ENCODE data around the gene FSCN2. TPM values are rescaled to one million over a fixed set of nuclear protein-coding genes. Genes with fewer than 3 reads are reported as not detected.

Gene FSCN2
- total RNA-seq, 2 experiments from 2014 or later = not detected

DNA sequence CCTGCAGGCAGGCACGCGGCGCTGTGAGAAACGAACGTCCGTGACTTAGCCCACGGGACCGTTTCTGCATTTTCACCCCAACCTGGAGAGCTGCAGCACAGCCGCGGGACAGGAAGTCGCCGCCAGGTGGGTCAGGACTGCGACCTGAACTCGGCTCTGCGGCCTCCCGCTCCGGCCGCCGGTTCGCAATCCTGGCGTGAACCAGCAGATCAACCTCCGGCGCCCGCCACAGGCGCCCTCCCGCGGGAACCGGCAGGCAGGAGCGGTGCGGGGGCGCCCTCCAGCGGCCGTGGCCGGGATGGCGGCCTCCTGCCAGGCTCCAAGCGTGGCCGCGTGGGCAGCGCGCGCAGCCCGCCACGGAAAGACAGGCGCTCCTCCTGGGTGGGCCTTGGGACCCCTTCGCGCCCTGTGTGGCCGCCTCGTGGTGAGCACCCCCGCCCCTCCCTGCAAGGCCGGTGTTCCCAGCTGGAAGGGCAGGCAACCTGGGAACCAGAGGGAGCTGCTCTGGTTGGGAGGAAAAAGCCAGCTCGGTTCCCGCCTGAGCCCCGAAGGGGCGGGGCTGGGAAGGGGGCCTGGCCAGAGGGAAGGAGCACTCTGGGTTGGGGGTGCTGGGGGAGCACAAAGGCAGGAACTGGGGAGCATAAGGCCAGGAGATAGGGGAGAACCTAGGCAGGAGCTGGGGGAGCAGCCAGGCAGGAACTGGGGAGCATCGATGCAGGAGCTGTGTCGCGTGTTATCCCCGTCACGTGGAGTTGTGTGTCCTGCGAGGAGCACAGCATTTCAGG lies 43.8 kb upstream of the FSCN2 start:
- Mint-ChIP-seq H3K4me3 (peak overlapping the region; percentile 18), H3K9me3 (no peaks in the 10 kb centered on the region), H3K27me3 (ENCODE audit: low read depth) (peaks cover 21% of the 10 kb centered on the region), H3K36me3 (ENCODE audit: low read depth) (no peaks in the 10 kb centered on the region), H3K27ac (no peak overlapping the region), H3K4me1 (ENCODE audit: low read depth) (peaks cover 20% of the 10 kb centered on the region)
- peak; percentile 88 for DNase-seq
- CTCF ChIA-PET = interaction anchor here (0.6 to 1.9 kb wide), 40 partner anchors 9 to 341 kb away, joined by 3 to 27 read pairs (median 4); partner anchors contain the start of genes BAHCC1, CEP131, NDUFAF8 and SLC38A10
- intact Hi-C loops (cut with micrococcal nuclease) = loop anchor here (1.0 to 10.0 kb wide), 7 partner anchors 87 to 450 kb away; partner anchors contain the start of genes BAHCC1, BAIAP2, NDUFAF8 and SLC38A10

DNA sequence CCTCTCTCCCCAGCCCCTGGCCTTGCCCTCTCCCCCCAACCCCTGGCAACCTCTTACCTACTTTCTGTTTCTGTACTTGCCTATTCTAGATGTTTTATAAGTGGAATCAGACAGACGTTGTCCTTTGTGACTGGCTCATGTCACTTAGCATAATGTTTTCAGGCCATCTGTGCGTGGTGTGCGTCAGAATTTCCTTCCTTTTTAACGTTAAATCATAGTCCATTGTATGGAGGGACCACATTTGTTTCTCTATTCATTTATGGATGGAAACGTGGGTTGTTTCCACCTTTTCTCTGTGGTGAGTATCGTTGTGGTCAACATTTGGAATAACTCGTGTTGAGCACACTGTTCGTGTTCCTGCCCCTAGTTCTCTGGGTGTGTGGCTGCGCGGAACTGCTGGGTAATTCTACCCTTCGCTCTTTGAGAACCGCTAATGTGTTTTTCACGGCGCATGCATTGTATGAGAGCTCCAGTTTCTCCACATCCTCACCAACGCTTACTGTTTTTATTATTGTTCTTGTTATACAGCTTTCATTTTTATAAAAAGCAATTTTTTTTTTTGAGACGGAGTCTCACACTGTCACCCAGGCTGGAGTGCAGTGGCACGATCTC lies 41.9 kb upstream of the FSCN2 start:
- H3K9me3 Mint-ChIP-seq = no peaks in the 10 kb centered on the region
- intact Hi-C loops (cut with micrococcal nuclease) = loop anchor here (10.0 kb wide), 1 partner anchor 452 kb away; the partner anchor contains the start of gene BAIAP2

DNA sequence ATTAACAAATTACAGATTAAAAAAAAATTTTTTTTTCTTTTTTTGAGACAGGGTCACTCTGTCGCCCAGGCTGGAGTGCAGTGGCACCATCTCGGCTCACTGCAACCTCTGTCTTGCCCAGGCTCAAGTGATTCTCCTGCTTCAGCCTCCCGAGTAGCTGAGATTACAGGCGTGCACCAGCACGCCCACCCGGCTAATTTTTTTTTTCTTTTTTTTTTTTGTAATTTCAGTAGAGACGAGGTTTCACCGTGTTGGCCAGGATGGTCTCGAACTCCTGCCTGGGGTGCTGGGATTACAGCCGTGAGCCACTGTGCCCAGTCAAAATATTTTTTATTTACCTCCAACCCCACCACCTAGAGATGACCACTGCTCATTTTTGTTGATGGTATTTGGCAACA lies 41.1 kb upstream of the FSCN2 start:
- H3K9me3 Mint-ChIP-seq = no peaks in the 10 kb centered on the region
- no peaks in the 10 kb centered on the region for H3K36me3 Mint-ChIP-seq (ENCODE audit: low read depth)
- intact Hi-C loops (cut with micrococcal nuclease) = loop anchor here (1.0 to 10.0 kb wide), 2 partner anchors 66 to 452 kb away; partner anchors contain the start of gene BAIAP2
- H3K27ac Mint-ChIP-seq = no peak overlapping the region
- H3K27me3 Mint-ChIP-seq (ENCODE audit: low read depth) = peaks cover 10% of the 10 kb centered on the region
- DNase-seq = no peak
- CTCF ChIA-PET = no interaction called here
- H3K4me1 Mint-ChIP-seq (ENCODE audit: low read depth) = peaks cover 15% of the 10 kb centered on the region
- H3K4me3 Mint-ChIP-seq = peak overlapping the region; percentile 59

More for the DNA sequence above, 41.9 kb upstream of the FSCN2 start:
- Mint-ChIP-seq H3K27me3 (ENCODE audit: low read depth) (peaks cover 15% of the 10 kb centered on the region), H3K27ac (no peak overlapping the region), H3K4me1 (ENCODE audit: low read depth) (peaks cover 20% of the 10 kb centered on the region), H3K36me3 (ENCODE audit: low read depth) (no peaks in the 10 kb centered on the region), H3K4me3 (no peak overlapping the region)
- CTCF ChIA-PET = interaction anchor here (0.6 kb wide), 1 partner anchor 234 kb away, joined by 3 read pairs; no protein-coding TSS in a partner anchor
- DNase-seq = no peak

DNA sequence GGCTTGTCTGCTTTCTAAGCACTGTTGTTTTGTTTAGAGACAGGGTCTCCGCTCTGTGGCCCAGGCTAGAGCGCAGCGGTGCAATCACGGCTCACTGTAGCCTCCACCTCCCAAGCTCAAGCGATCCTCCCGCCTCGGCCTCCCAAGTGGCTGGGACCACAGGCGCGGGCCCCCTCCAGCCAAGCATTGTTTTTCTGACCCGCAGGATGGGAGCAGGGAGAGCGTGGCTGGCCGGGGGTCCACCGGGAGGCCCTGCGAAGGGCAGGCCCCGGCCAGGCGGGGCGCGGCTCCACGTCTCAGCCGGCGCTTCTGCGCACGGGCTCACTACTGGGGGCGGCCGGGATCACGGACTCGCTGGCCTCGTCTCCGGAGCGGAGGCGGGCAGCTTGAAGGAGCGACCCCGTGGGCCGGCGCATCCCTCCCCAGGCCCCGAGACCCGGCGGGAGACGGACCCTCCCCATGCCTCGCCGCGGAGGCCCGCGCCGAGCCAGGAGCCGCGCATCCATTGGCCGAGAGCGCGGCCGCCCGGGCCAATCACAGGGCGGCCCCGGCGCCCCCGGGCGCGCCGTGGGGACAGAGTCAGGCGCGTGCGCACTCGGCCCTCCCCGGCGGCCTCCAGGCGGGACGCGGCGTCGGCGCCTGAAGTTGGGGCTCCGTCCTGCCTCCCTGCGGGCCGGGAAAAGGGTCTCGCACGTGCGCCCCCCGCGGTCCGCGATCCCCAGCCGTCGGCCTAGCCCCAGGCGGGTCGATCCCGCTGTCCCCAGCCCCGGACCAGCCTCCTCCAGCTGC lies 40.5 kb upstream of the FSCN2 start:
- Mint-ChIP-seq H3K36me3 (ENCODE audit: low read depth) (no peaks in the 10 kb centered on the region), H3K9me3 (no peaks in the 10 kb centered on the region), H3K27ac (no peak overlapping the region), H3K27me3 (ENCODE audit: low read depth) (peaks cover 4% of the 10 kb centered on the region), H3K4me1 (ENCODE audit: low read depth) (peaks cover 14% of the 10 kb centered on the region), H3K4me3 (peak overlapping the region; percentile 59)
- CTCF ChIA-PET = no interaction called here
- DNase-seq = peak; percentile 80
- intact Hi-C loops (cut with micrococcal nuclease) = loop anchor here (1.0 to 10.0 kb wide), 3 partner anchors 23 to 453 kb away; partner anchors contain the start of gene BAIAP2

DNA sequence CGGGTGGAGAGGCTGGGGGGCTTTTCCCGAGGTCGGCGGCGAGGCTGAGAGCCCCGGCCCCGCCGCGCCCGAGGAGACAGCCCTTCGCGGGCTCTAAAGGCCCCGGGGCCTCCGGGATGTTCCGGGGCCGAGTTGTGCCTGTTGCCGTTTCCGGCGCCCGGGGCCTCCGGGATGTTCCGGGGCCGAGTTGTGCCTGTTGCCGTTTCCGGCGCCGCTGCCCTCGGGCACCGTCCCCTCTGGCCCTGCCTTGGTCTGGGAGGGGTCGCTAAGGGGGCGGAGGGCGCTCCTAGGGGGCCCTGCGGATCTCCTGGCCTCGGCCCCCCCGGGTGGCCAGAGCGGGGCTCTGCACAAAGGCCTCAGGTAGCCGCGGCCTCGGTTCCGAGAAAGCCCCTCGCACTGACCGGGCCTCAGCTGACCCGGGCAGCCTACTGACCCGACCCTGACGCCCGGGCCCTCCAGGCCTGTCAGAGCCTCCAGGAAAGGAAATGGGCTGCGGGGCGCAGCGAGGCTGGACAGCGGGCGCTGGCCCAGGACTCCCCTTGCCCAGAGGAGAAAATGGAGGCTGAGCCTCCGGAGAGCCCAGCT lies 39.8 kb upstream of the FSCN2 start:
- no peaks in the 10 kb centered on the region for H3K9me3 Mint-ChIP-seq
- no peak overlapping the region for H3K27ac Mint-ChIP-seq
- H3K27me3 Mint-ChIP-seq (ENCODE audit: low read depth) = no peaks in the 10 kb centered on the region
- CTCF ChIA-PET = interaction anchor here (1.2 kb wide), 1 partner anchor 23 kb away, joined by 3 read pairs; no protein-coding TSS in a partner anchor
- peak overlapping the region; percentile 32 for H3K4me3 Mint-ChIP-seq
- H3K36me3 Mint-ChIP-seq (ENCODE audit: low read depth) = no peaks in the 10 kb centered on the region
- H3K4me1 Mint-ChIP-seq (ENCODE audit: low read depth) = peaks cover 10% of the 10 kb centered on the region
- peak; percentile 38 for DNase-seq
- intact Hi-C loops (cut with micrococcal nuclease) = loop anchor here (2.0 to 10.0 kb wide), 2 partner anchors 22 to 454 kb away; partner anchors contain the start of gene BAIAP2

DNA sequence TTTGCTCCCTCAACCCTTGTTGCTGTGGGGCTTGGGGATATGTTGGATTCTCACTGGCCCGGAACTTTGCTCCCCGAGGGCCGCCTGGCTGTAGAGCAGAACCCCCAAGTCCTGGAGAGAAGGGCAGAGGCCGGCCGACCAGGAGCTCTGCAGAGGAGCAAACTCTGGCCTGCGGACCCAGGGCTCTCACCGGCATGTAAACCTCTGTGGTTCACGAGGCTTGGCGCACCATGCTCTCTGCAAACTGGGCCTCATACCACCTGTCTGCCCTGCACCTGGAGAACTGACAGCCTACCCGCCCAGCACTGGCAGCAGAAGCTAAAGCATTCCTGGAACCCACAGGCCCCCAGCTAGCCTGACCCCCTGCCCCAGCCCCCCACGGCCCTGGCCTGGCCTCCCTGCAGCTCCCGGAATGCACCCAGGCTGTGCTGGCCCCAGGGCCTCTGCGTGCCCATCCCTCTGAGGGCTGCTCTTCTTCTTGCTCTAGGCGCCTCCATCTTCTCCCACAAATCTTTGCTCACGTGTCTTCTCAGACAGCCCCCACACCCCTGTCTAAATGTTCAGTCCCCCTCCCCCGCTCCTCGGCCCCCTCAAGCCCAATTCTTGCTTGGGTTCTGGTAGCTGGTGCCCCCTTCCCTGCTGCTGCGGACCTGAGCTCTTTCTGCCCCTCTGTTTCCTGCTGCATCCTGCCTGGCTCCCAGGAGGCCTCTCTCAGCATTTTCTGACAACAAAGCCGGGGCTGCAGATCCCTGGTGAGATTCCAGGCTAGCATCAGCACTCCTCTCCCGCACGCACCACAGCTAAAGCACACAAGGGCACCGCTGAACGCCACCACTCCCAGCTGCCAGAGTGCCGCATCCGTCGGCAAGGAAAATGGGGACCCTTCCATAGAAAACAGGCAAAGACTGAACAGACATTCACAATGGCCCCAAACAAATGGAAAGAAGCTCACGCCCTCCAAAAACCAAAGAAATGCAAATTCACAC lies 38.9 kb upstream of the FSCN2 start:
- peaks cover 10% of the 10 kb centered on the region for H3K4me1 Mint-ChIP-seq (ENCODE audit: low read depth)
- no peak overlapping the region for H3K27ac Mint-ChIP-seq
- no peak for DNase-seq
- H3K9me3 Mint-ChIP-seq = no peaks in the 10 kb centered on the region
- peak overlapping the region; percentile 55 for H3K4me3 Mint-ChIP-seq
- intact Hi-C loops (cut with micrococcal nuclease) = loop anchor here (2.0 to 10.0 kb wide), 2 partner anchors 21 to 455 kb away; partner anchors contain the start of gene BAIAP2
- CTCF ChIA-PET = interaction anchor here (1.2 kb wide), 1 partner anchor 22 kb away, joined by 3 read pairs; no protein-coding TSS in a partner anchor
- H3K36me3 Mint-ChIP-seq (ENCODE audit: low read depth) = no peaks in the 10 kb centered on the region
- H3K27me3 Mint-ChIP-seq (ENCODE audit: low read depth) = no peaks in the 10 kb centered on the region

DNA sequence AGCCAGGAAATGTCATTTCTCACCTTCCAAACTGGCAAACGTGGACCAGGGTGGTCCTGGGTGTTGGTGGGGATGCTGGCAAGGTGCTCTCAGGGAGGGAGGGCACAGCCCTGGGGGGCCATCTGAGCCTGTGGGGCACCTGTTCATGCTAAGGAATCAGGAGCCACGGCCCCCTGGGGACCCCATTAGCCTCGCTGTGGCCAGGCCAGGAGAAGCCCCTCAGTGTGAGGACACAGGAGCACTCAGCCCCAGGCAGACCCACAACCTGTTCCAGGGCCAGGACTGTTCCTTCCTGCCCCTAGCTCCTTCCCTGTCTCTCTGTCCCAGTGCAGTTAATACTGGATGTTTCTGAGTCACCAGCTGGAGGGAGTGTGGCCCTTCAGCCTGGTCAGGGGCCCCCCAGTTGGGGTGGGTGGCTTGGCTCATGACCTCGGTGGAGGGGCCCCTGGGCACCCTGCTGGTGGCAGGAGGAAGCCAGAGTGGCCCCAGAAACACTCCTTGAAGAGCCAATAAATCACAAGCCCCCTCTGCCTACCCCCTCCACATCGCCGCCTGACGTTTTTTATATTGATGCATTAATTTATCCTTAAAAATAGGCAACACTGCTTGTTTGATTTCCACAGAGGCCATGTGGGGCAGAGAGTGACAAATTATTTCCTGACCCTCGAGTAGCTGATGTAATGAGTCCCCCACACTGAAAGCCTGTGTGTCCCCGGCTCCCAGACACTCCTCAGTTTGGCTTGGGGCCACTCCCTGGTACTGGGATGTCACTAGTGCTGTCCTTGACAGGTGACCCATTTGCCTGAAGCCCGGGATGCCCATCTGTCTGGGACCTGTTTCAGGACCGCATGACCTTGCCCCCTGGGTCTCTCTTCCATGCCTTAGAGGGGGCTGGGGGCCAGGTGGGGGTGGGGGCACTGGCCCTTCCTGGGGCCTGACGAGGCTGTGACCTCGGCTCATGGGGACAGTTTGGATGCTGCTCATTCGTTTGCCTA lies 37.9 kb upstream of the FSCN2 start:
- Mint-ChIP-seq H3K27me3 (ENCODE audit: low read depth) (no peaks in the 10 kb centered on the region), H3K27ac (no peak overlapping the region), H3K9me3 (no peaks in the 10 kb centered on the region), H3K4me3 (no peak overlapping the region), H3K36me3 (ENCODE audit: low read depth) (no peaks in the 10 kb centered on the region), H3K4me1 (ENCODE audit: low read depth) (peaks cover 10% of the 10 kb centered on the region)
- CTCF ChIA-PET = no interaction called here
- intact Hi-C loops (cut with micrococcal nuclease) = loop anchor here (2.0 to 10.0 kb wide), 2 partner anchors 21 to 455 kb away; partner anchors contain the start of gene BAIAP2
- no peak for DNase-seq

DNA sequence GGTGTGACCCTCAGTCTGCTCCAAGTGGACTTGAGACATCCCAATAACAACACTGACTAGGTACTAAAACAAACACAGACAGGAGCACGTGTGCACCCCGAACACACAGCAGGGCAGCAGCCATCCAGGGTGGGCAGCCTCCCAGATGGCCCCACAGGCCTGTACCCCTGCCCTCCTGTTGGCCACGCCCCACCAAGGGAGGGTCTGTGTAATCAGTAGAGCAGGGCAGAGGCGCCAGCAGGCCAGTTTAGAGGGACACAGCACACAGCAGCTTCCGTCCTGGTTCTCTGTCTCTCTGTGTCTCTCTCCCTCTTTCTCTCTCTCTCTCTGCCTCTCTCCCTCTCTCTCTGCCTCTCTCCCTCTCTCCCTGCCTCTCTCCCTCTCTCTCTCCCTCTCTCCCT lies 37.0 kb upstream of the FSCN2 start:
- intact Hi-C loops (cut with micrococcal nuclease) = no loop called here
- no peaks in the 10 kb centered on the region for H3K27me3 Mint-ChIP-seq (ENCODE audit: low read depth)
- CTCF ChIA-PET = no interaction called here
- no peak for DNase-seq
- H3K9me3 Mint-ChIP-seq = no peaks in the 10 kb centered on the region
- no peaks in the 10 kb centered on the region for H3K36me3 Mint-ChIP-seq (ENCODE audit: low read depth)
- H3K4me1 Mint-ChIP-seq (ENCODE audit: low read depth) = peaks cover 7% of the 10 kb centered on the region
- H3K27ac Mint-ChIP-seq = no peak overlapping the region
- H3K4me3 Mint-ChIP-seq = no peak overlapping the region

DNA sequence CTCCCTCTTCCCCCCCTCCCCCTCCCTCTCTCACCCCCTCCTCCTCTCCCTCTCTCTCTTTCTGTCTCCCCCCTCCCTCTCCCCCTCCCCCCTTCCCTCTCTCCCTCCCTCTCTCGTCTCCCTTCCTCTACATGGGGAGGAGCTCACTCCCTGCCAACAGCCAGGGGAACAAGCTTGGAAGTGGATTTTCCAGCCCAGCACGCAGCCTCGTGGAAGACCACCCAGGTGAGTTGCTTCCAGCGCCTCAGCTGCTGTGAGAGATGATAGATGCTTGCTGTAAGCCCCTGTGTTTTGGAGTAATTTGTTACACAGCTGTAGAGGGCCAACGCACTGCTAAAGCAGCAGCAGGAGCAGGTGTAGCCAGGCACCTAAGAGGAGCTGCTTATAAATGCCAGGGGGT lies 36.4 kb upstream of the FSCN2 start:
- peaks cover 5% of the 10 kb centered on the region for H3K4me1 Mint-ChIP-seq (ENCODE audit: low read depth)
- no peak overlapping the region for H3K4me3 Mint-ChIP-seq
- H3K36me3 Mint-ChIP-seq (ENCODE audit: low read depth) = no peaks in the 10 kb centered on the region
- H3K27ac Mint-ChIP-seq = no peak overlapping the region
- no peaks in the 10 kb centered on the region for H3K9me3 Mint-ChIP-seq
- no peak for DNase-seq
- H3K27me3 Mint-ChIP-seq (ENCODE audit: low read depth) = no peaks in the 10 kb centered on the region
- intact Hi-C loops (cut with micrococcal nuclease) = no loop called here
- CTCF ChIA-PET = interaction anchor here (0.5 kb wide), 1 partner anchor 239 kb away, joined by 3 read pairs; no protein-coding TSS in a partner anchor

DNA sequence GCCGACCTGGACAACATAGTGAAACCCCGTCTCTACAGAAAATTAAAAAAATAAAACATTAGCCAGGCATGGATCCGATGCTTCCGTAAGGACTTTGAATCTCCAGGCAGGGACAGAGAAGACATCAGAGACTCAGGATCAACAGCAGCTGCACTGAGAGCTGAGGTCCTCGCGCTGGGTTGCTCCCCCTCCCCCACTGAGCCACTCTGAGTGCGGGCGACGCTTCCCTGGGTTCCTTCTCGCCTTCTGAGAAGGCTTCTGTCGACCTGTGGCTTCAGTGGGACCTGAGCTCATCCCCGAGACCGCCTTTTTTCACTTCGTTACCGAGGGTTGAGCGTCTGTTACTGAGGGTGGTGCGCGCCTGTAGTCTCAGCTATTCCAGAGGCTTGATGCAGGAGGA lies 36.0 kb upstream of the FSCN2 start:
- intact Hi-C loops (cut with micrococcal nuclease) = no loop called here
- Mint-ChIP-seq H3K4me1 (ENCODE audit: low read depth) (peaks cover 5% of the 10 kb centered on the region), H3K4me3 (no peak overlapping the region), H3K36me3 (ENCODE audit: low read depth) (no peaks in the 10 kb centered on the region), H3K9me3 (no peaks in the 10 kb centered on the region), H3K27ac (no peak overlapping the region), H3K27me3 (ENCODE audit: low read depth) (no peaks in the 10 kb centered on the region)
- DNase-seq = no peak
- CTCF ChIA-PET = interaction anchor here (0.5 to 0.8 kb wide), 2 partner anchors 46 to 238 kb away, joined by 3 to 4 read pairs; no protein-coding TSS in a partner anchor
